Thymus (tissue), 11 donors: ENCODE results near the gene PRR35. TPM values are rescaled to one million over a fixed set of nuclear protein-coding genes. Genes with fewer than 3 reads are reported as not detected.
A peak's percentile ranks its signal among the peaks of the same experiment; 100 is the strongest.

Experiments used
- DNase-seq, 9 donors: peaks; one replicate each; pipeline ENCODE4 v3.0.0-alpha.2; 2013; ENCODE audit warnings: low spot score in 9 of 9, low read depth in 6 of 9, missing footprints in 1 of 9
- H3K27ac ChIP-seq, 2 donors: one replicate each; pipeline ENCODE4 v1.5.1; 2013; ENCODE audit warnings: control low read depth in 1 of 2, low read depth in 1 of 2, low read length in 1 of 2, mild to moderate bottlenecking in 1 of 2, moderate library complexity in 1 of 2
- H3K27me3 ChIP-seq, 2 donors: one replicate each; pipeline ENCODE4 v1.5.1; 2013; ENCODE audit warnings: low read length in 1 of 2; ENCODE audit not compliant: control insufficient read depth in 2 of 2, insufficient read depth in 1 of 2
- H3K36me3 ChIP-seq, 2 donors: one replicate each; pipeline ENCODE4 v1.5.1; 2013; ENCODE audit warnings: low read length in 1 of 2, mild to moderate bottlenecking in 1 of 2, moderate library complexity in 1 of 2; ENCODE audit not compliant: control insufficient read depth in 2 of 2, insufficient read depth in 2 of 2
- H3K4me1 ChIP-seq, 2 donors: one replicate each; pipeline ENCODE4 v1.5.1; 2013; ENCODE audit warnings: low read length in 2 of 2; ENCODE audit not compliant: control insufficient read depth in 2 of 2, insufficient read depth in 2 of 2
- H3K4me3 ChIP-seq, 2 donors: one replicate each; pipeline ENCODE4 v1.5.1; 2013; ENCODE audit warnings: low read length in 2 of 2, control low read depth in 1 of 2, mild to moderate bottlenecking in 1 of 2
- H3K9me3 ChIP-seq, 2 donors: one replicate each; pipeline ENCODE4 v1.5.1; 2013; ENCODE audit warnings: low read length in 1 of 2, mild to moderate bottlenecking in 1 of 2; ENCODE audit not compliant: control insufficient read depth in 2 of 2, insufficient read depth in 1 of 2
- WGBS: extraction: QIAGEN DNeasy Blood & Tissue Kit; methylation state at CpG from one replicate; pipeline ENCODE4 v1.1.7; 2013; 5-methylcytosine and 5-hydroxymethylcytosine counted together
- polyA plus RNA-seq: library from polyadenylated mRNA; stranded (reverse); fragments of 200-250 nt; gene quantifications from one replicate; pipeline ENCODE4 v1.2.3, GENCODE V29; 2013
- total RNA-seq: library from RNA; stranded (reverse); fragments of 120-200 nt; gene quantifications from one replicate; pipeline ENCODE4 v1.2.4, GENCODE V29; 2013
- donor health status: healthy.

The PRR35 gene
- total and polyA plus RNA-seq, 2 donors = under 0.01 to 0.09 TPM

DNA sequence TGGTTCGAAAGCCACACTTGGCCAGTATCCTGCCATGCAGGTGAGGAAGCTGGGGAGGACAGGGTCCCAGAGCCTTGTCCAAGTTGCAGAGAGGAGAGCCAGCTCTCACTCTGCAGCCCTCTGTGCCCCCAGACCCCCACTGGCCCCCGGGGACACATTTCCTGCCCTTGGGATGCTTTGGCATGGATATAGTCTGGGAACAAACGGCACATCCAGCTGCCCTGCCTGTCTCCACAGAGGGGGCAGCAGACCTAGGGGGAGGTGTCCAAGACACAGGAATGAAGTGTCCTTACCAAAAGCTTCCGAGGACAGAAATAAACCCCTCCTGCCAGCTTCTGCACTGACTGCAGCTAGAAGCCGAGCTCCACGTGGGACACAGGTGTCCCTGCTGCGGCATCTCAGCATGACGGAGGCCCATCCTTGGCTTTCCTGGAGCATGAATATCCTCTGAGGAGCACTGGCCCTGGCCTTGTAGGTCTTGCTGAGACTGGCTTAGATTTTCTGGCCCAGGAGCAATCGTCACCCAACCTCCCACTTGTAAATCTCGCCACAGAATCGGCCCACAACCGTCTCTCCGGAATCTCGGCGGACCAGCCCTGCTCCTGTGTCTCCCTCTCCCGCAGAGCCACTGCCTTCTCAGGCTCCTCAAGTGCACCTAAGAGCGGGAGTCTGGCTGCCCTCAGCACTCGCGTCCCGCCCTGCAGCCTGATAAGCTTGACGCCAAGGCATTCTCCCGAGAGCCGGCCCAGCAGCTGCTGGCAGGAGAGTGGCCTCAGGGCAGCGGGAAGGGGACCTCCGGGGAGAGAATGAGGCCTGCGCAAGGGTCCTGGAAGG lies 33.8 kb upstream of the PRR35 start:
- peak overlapping the region; percentile 6 to 98 for H3K27ac ChIP-seq
- H3K9me3 ChIP-seq = no peaks in the 10 kb centered on the region
- peak in 1 of 9 donors; percentile 4 for DNase-seq
- no peaks in the 10 kb centered on the region for H3K27me3 ChIP-seq
- 16% methylated on average over 26 of the region's 26 CpGs for WGBS
- H3K36me3 ChIP-seq = peaks cover 0 to 3% of the 10 kb centered on the region in 2 donors
- H3K4me1 ChIP-seq = peaks cover 16 to 33% of the 10 kb centered on the region in 2 donors
- H3K4me3 ChIP-seq = peak overlapping the region; percentile 62 to 87

DNA sequence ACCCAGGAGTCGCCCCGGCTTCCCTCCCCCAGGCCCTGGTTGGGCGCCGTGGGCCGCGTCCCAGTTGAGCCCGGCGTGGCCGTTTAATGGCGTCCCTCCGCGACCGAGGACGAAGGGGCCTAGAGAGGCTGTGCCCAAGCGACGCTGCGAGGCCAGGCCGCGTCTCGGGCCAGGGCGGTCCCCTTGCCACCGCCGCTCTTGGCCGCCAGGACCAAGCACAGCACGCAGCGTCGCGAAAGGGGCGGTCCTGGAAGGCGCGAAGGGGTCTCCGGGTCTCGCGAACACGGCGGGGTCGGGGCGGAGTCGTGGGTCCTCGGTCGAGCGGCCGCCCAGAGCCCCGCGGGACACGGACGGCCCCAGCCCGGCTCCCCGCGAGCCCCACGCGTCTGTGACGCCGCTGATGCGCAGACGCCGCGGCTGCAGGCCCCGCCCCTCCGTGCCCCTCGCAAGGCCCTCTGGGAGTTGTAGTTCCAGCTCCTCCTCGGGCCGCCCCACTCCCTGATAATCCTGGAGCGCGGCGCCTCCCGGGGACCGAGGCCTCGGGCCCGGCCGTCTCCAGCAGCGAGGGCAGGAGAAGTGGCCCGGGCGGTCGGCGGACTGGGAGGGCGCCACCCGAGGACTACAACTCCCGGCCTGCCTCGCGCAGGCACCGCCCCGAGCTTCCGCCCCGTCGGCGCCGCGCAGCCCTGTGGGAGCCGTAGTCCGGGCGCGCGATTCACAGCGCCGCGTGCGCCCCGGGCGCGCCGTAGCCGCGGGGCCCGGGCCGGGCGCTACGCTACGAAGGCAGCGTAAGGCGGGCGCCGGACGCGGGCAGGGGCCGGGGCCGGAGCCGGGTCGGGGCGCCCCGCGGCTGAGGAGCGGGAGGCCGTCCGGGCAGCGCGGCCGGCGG lies 32.9 kb upstream of the PRR35 start, which contains the start of gene CAPN15:
CAPN15 (plus strand) TSS at position 698 of the 889 bp plus-strand sequence. CDS start 19,127 bp downstream, outside the sequence.
- under 1% methylated on average over 129 of the region's 129 CpGs for WGBS
- peak within 1 kb of the TSS; percentile 64 to 87 for H3K4me3 ChIP-seq
- peak; percentile 50 to 92 (median 78) for DNase-seq
- H3K9me3 ChIP-seq = no peaks in the 10 kb centered on the region
- no peaks in the 10 kb centered on the region for H3K27me3 ChIP-seq
- H3K4me1 ChIP-seq = peaks cover 16 to 33% of the 10 kb centered on the region in 2 donors
- H3K27ac ChIP-seq = peak within 1 kb of the TSS; percentile 89 to 98
- no peaks in the 10 kb centered on the region for H3K36me3 ChIP-seq

DNA sequence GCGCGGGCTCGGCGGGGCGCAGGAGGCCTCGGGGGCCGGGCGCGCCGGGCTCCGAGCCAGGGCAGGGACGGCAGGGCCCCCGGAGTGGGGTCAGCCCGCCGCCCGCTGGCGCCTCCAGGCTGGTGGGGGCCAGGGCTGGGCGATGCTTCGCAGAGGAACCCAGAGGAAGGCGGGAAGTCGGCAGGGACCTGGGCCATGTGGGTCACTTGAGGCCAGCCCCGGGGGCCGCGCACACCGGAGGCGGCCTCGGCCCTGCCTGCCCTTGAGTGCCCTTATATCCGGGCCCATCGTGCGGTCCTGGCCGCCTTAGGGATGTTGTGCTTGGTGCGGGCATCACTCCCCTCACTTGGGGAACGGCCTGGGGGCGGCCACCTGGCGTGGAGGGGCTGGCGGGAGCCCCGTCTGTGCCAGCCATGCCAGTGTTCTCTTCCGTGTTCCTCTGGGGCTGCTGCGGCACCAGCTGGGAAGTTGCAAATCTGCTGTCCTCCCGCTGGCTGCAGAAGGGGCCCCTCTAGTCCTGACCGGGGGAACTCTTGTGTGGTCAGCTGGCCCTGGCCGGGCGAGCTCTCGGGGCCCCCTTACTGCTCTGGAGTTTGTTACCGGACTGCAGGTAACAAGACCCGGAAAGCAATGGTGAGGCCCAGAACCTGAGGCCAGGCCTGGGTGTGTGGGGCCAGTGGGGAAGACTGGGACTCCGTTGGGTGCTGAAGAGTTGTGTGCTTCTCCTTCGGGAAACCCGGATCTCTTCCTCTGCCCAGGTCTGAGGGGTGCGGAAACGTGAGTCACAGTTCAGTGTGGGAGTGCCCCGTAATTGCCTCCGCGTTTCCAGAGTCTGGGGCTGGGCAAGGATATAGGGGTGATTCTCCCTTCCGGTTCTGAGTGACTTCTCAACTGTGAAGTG lies 31.8 kb upstream of the PRR35 start:
- Histone ChIP-seq H3K4me1 (peaks cover 16 to 33% of the 10 kb centered on the region in 2 donors), H3K27me3 (no peaks in the 10 kb centered on the region), H3K4me3 (peak overlapping the region; percentile 64 to 87), H3K36me3 (no peaks in the 10 kb centered on the region), H3K27ac (peak overlapping the region in 1 of 2 donors; percentile 7), H3K9me3 (no peaks in the 10 kb centered on the region)
- peak in 3 of 9 donors; percentile 6 to 37 (median 14) for DNase-seq
- WGBS = 6% methylated on average over 55 of the region's 55 CpGs

DNA sequence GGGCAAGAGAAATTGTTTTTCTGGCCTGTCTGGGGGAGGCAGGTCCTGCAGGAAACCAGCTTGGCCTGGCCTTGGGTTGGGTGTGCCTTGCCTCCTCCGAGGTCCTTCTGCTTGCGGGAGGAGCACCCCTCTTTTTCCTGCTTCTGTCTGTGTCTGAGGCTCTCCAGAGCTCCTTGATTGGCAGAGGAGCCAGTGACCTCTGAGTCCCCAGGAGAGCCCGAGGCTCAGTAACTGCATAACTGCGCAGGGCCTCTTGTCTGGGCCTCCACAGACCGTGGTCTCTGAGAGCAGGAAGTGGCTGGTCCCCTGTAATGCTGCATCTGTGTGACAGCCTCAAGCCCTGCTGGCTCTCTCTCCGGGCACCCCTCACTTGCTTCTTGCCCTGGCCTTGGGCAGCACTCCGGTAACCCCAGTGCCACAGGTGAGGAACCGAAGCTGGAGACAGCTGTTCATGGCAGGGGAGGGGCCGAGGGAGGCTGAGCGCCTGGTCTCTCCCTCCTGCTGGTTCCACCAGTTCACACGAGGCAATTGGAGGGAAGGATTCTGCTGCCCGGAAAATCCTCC lies 31.1 kb upstream of the PRR35 start:
- WGBS = 63% methylated on average over 12 of the region's 12 CpGs
- Histone ChIP-seq H3K27me3 (no peaks in the 10 kb centered on the region), H3K36me3 (no peaks in the 10 kb centered on the region), H3K4me3 (peak overlapping the region; percentile 64 to 87), H3K9me3 (no peaks in the 10 kb centered on the region), H3K27ac (no peak overlapping the region), H3K4me1 (peaks cover 16 to 33% of the 10 kb centered on the region in 2 donors)
- DNase-seq = peak in 2 of 9 donors; percentile 28 to 30

DNA sequence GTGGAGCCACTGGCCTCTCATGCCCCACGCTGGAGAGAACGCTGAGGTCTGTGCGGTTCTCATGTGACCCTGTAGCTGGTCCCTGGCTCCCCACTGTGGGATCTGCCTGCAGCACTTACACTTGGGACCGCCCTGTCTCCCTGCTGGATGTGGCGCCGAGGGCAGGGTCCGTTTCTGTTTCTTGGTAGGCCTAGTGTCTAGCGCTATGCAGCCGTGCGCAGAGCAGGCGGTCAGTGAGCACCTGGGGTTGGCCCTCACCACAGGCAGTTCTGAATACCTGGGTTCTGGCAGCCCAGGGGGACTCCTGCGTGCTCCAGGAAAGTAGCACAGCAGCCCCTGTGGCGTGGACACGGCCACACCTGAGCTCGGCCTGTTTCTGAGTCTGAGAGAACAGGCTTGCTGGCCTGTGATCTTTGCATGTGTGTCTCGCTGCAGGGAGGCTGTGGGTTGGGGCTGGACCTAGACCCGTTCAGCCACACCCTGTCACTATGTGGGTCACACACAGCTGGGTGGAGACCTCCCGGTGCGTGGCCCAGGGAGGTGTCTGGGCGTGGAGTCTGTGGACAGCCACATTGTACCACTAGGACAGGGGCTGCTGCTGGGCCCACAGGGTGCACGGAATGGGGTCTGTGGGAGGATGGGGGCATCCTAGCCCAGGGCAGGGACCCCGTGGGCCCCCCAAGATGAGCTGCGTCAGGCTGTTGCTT lies 29.9 kb upstream of the PRR35 start:
- WGBS = 96% methylated on average over 23 of the region's 23 CpGs
- peaks cover 0 to 3% of the 10 kb centered on the region in 2 donors for H3K36me3 ChIP-seq

DNA sequence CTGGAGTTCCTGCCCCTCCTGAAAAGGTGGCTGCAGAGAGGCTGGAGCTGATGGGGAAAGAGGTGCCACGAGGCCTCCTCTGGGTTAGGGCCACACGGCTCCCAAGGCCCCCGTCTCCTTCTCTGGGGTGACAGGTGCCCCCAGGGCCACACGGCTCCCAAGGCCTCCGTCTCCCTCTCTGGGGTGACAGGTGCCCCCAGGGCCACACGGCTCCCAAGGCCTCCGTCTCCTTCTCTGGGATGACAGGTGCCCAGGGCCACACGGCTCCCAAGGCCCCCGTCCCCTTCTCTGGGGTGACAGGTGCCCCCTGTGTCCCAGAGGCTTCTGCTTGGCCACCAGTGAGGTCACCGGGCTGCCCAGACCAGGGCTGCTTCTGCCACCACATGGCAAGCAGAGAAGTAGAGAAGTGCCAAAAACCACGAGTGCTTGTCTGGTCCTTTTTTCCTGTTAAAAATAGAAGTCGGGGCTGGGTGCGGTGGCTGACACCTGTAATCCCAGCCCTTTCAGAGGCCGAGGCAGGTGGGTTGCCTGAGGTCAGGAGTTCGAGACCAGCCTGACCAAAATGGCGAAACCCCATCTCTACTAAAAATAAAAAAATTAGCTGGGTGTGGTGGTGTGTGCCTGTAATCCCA lies 28.6 kb upstream of the PRR35 start:
- Histone ChIP-seq H3K27me3 (no peaks in the 10 kb centered on the region), H3K4me1 (peaks cover 9 to 17% of the 10 kb centered on the region in 2 donors), H3K27ac (no peak overlapping the region), H3K9me3 (no peaks in the 10 kb centered on the region), H3K4me3 (no peak overlapping the region), H3K36me3 (peaks cover under 1 to 9% of the 10 kb centered on the region in 2 donors)
- WGBS = 93% methylated on average over 16 of the region's 16 CpGs
- DNase-seq = no peak

More for the DNA sequence above, 29.9 kb upstream of the PRR35 start:
- Histone ChIP-seq H3K4me3 (no peak overlapping the region), H3K27me3 (no peaks in the 10 kb centered on the region), H3K27ac (no peak overlapping the region), H3K4me1 (peaks cover 14 to 31% of the 10 kb centered on the region in 2 donors), H3K9me3 (no peaks in the 10 kb centered on the region)
- DNase-seq = no peak

DNA sequence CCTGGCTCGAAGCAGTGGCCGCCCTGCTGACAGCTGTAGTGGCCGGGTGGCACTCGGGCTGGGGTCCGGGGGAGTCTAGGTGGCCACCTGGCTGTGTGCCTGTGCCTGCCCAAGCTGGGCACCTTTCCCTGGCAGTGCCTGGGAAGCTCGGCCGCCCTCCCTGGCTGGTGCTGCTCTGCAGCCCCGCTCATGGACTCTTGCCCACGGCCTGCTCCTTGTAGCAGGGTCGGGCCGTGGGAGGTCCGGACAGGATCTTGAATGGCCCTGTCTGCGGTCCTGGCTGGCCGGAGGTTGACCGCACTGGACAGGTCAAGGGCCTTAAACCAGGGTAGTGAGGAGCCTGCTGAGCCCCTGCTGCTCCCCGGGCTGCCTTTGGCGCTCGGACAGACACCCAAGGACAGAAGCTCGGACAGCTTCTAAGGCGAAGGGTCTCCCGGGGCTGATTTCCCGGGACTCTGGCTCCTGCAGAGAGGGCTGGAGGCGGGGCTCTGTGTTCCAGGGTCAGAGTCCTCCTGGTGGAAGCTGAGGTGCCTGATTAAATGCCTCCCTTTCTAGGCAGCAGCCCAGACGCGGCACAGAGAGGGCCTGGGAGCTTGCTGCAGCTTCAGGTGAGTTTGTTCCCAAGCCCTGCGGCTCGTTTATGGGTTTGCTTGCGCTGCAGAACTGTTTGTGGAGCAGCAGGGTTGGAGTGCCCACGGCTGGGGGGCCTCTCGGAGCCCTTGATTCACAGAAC lies 26.6 kb upstream of the PRR35 start:
- no peak overlapping the region for H3K4me3 ChIP-seq
- H3K36me3 ChIP-seq = peaks cover 9 to 27% of the 10 kb centered on the region in 2 donors
- WGBS = 97% methylated on average over 30 of the region's 30 CpGs
- H3K4me1 ChIP-seq = peaks cover 5 to 14% of the 10 kb centered on the region in 2 donors
- H3K27ac ChIP-seq = no peak overlapping the region
- no peaks in the 10 kb centered on the region for H3K9me3 ChIP-seq
- no peaks in the 10 kb centered on the region for H3K27me3 ChIP-seq
- no peak for DNase-seq
